K562 (cell line): ENCODE measurements around the gene SCRN1.

Experiments
- ELF4 ChIP-seq: fragments of 450-650 bp; formaldehyde crosslinking; IDR thresholded peaks from 2 replicates; pipeline ENCODE4 v1.4.0; 2022; ENCODE audit warnings: missing genetic modification characterization
- HCFC1 ChIP-seq: IDR thresholded peaks from 2 replicates; pipeline ENCODE4 v1.6.1; 2012; ENCODE audit warnings: low read depth, low read length, improper control_type of control experiment
- NR4A1 ChIP-seq, 2 experiments: fragments of 250-450 bp in 1 of 2; fragments of 450-650 bp in 1 of 2; sonication (Bioruptor Pico) in 1 of 2; IDR thresholded peaks; 2 replicates each; pipeline versions ENCODE4 v1.4.0 to v1.6.1; 2016 to 2020; ENCODE audit warnings: mild to moderate bottlenecking in 2 of 2, missing compliant biosample characterization in 1 of 2, missing genetic modification characterization in 1 of 2, moderate library complexity in 1 of 2

DNA sequence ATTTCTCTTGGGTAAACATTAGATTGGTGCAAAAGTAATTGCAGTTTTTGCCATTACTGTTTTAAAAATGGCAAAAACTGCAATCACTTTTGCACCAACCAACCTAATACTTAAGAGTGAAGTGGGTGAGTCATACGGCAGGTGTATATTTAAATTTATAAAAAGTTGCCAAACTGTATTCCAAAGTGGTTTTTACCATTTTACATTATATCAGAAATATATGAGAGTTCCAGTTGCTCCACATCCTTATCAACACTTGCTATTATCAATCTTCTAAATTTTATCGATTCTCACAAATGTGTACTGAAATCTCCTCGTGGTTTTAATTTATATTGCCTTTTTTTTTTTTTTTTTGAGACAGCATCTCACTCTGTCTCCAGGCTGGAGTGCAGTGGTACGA, 3.5 kb upstream of the SCRN1 start:
- TF ChIP-seq ELF4 (CRISPR knock-in tag) (no peak), HCFC1 (no peak), NR4A1 (CRISPR knock-in tag; IDR thresholded peaks at IDR 0.05) (no peak), NR4A1 (tag; IDR thresholded peaks at IDR 0.05) (no peak)
